Lower lobe of right lung (tissue), 2 donors: ENCODE results near the gene NOVA1. TPM values are rescaled to one million over a fixed set of nuclear protein-coding genes. Genes with fewer than 3 reads are reported as not detected.
"Not testable (repeated sequence)": the region's sequence is repeated elsewhere in the genome, so short reads cannot be mapped to it uniquely, and the experiment has no call there.

ENCODE experiments used
- ATAC-seq, 2 donors: fragments of 200-7000 bp; cut with Tn5 transposase; one replicate each; pipeline ENCODE4 v1.9.1; 2020 to 2022; ENCODE audit warnings: mild to moderate bottlenecking in 2 of 2, moderate library complexity in 2 of 2
- DNase-seq: peaks from one replicate; pipeline ENCODE4 v3.0.0-alpha.2; 2020
- H3K27ac ChIP-seq: fragments of 200-600 bp; one replicate; pipeline ENCODE4 v1.8.0; 2022
- H3K27me3 ChIP-seq: fragments of 200-600 bp; one replicate; pipeline ENCODE4 v1.8.0; 2022; ENCODE audit warnings: low read depth
- H3K36me3 ChIP-seq: fragments of 200-600 bp; one replicate; pipeline ENCODE4 v1.8.0; 2022; ENCODE audit warnings: mild to moderate bottlenecking
- H3K4me1 ChIP-seq: fragments of 200-600 bp; one replicate; pipeline ENCODE4 v1.8.0; 2022
- H3K4me3 ChIP-seq: fragments of 200-600 bp; one replicate; pipeline ENCODE4 v1.8.0; 2022; ENCODE audit warnings: mild to moderate bottlenecking
- H3K9me3 ChIP-seq: fragments of 200-600 bp; one replicate; pipeline ENCODE4 v1.8.0; 2022
- intact Hi-C: fragments of 100-400 bp; cut with DNase I; formaldehyde crosslinking; loops from one replicate; pipeline ENCODE4 v1.11.0; 2022
- long read RNA-seq: library from polyadenylated mRNA; unstranded; transcript quantifications from one replicate; pipeline ENCODE4 v2.0.0, GENCODE V29; 2021
- total RNA-seq: library from RNA; stranded (reverse); fragmentation: NEBNext Ultra II Directional; extraction: Animal tissue kit (Norgen Biotek cat#: 25700); gene quantifications from one replicate; pipeline ENCODE4 v1.2.1, GENCODE V29; 2021
- TF ChIP-seq, protein P1 (sequence below): fragments of 200-600 bp; IDR thresholded peaks from one replicate; pipeline ENCODE4 v1.8.0; 2022; ENCODE audit warnings: antibody characterized with exemption, mild to moderate bottlenecking
- donor health status: DM: no; HTN: yes; CAD: no; lungs with severe emphysema.

The NOVA1 gene, protein sequence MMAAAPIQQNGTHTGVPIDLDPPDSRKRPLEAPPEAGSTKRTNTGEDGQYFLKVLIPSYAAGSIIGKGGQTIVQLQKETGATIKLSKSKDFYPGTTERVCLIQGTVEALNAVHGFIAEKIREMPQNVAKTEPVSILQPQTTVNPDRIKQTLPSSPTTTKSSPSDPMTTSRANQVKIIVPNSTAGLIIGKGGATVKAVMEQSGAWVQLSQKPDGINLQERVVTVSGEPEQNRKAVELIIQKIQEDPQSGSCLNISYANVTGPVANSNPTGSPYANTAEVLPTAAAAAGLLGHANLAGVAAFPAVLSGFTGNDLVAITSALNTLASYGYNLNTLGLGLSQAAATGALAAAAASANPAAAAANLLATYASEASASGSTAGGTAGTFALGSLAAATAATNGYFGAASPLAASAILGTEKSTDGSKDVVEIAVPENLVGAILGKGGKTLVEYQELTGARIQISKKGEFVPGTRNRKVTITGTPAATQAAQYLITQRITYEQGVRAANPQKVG
- 3.4 TPM for total RNA-seq
- long read RNA-seq: 0 reads

DNA sequence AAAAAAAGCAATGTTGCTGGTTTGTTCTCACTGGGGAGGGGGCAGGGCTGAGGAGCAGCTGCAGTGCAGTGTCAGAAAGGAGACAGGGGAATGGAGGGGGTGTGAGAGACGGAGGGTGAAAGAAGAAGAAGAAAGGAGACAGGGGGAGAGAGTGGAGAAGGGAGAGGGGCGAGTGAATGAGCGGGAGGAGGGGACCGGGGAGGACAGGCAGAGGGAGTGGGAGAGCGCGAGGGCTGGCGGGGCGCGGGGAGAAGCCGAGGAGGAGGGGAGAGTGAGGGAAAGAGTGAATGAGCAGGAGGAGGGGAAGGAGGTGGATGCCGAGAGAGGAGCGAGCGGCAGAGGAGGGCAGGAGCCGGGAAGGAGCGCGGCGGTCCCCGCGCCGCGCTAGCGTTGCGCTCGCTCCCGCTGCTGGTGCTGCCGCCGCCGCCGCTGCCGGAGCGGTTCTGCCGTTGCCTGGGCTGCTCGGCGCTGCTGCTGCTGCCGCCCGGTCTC, at the start of gene NOVA1:
TSS of gene NOVA1 (minus strand) at position 445 of the 492 bp plus-strand sequence. CDS start 597 bp downstream, outside the sequence.
- Histone ChIP-seq H3K9me3 (no peaks in the 10 kb centered on the region), H3K4me1 (no peaks in the 10 kb centered on the region), H3K4me3 (peak within 1 kb of the TSS; percentile 57), H3K36me3 (no peaks in the 10 kb centered on the region), H3K27ac (peak within 1 kb of the TSS; percentile 43), H3K27me3 (no peaks in the 10 kb centered on the region)
- intact Hi-C loops: no loop called here
- TF ChIP-seq, protein P1, sequence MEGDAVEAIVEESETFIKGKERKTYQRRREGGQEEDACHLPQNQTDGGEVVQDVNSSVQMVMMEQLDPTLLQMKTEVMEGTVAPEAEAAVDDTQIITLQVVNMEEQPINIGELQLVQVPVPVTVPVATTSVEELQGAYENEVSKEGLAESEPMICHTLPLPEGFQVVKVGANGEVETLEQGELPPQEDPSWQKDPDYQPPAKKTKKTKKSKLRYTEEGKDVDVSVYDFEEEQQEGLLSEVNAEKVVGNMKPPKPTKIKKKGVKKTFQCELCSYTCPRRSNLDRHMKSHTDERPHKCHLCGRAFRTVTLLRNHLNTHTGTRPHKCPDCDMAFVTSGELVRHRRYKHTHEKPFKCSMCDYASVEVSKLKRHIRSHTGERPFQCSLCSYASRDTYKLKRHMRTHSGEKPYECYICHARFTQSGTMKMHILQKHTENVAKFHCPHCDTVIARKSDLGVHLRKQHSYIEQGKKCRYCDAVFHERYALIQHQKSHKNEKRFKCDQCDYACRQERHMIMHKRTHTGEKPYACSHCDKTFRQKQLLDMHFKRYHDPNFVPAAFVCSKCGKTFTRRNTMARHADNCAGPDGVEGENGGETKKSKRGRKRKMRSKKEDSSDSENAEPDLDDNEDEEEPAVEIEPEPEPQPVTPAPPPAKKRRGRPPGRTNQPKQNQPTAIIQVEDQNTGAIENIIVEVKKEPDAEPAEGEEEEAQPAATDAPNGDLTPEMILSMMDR: no peak
- ATAC-seq: peak; percentile 76 to 81
- DNase-seq: peak; percentile 46

DNA sequence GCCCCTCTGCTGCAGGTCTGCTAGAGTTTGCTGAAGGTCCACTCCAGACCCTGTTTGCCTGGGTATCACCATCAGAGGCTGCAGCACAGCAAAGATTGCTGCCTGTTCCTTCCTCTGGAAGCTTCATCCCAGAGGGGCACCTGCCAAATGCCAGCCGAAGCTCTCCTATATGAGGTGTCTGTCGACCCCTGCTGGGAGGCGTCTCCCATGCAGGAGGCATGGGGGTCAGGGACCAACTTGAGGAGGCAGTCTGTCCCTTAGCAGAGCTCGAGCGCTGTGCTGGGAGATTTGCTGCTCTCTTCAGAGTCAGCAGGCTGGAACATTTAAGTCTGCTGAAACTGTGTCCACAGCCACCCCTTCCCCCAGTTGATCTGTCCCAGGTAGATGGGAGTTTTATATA, 47.2 kb upstream of the NOVA1 start:
- intact Hi-C loops, H3K4me1 ChIP-seq, H3K4me3 ChIP-seq, H3K27me3 ChIP-seq, H3K27ac ChIP-seq, DNase-seq, H3K9me3 ChIP-seq, ATAC-seq, H3K36me3 ChIP-seq: not testable (repeated sequence)

DNA sequence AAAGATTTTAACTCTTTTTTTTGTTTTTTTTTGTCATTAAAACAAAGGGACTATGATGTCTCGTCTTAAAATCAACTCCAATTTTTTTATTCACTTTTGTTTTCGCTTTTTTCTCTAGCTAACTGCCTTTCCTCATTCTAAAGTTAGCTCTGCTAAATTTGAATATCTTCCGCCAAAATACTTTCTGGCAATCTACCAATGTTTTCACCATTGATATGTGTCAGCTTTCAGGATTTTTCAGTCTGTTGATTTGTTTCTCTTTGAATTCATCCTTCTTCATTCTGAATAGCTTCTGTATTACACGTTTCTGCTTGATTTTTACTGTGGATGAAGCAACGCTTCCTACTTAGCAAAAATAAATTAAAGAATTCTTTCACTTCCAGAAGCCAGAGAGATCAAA, 38.7 kb upstream of the NOVA1 start:
- Histone ChIP-seq H3K4me1 (no peaks in the 10 kb centered on the region), H3K4me3 (no peak overlapping the region), H3K36me3 (no peaks in the 10 kb centered on the region), H3K9me3 (no peaks in the 10 kb centered on the region), H3K27me3 (no peaks in the 10 kb centered on the region), H3K27ac (no peak overlapping the region)
- TF ChIP-seq, protein P1: no peak
- ATAC-seq (no peak), DNase-seq (no peak)
- intact Hi-C loops: no loop called here

DNA sequence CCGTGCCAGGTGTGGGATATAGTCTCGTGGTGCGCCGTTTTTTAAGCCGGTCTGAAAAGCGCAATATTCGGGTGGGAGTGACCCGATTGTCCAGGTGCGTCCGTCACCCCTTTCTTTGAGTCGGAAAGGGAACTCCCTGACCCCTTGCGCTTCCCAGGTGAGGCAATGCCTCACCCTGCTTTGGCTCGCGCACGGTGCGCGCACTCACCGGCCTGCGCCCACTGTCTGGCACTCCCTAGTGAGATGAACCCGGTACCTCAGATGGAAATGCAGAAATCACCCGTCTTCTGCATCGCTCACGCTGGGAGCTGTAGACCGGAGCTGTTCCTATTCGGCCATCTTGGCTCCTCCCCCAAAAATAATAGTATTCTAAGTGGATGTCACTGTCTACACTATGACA, 37.1 kb upstream of the NOVA1 start:
- H3K4me1 ChIP-seq, H3K36me3 ChIP-seq, DNase-seq, H3K4me3 ChIP-seq, intact Hi-C loops, H3K27ac ChIP-seq, ATAC-seq, H3K9me3 ChIP-seq, H3K27me3 ChIP-seq: not testable (repeated sequence)

DNA sequence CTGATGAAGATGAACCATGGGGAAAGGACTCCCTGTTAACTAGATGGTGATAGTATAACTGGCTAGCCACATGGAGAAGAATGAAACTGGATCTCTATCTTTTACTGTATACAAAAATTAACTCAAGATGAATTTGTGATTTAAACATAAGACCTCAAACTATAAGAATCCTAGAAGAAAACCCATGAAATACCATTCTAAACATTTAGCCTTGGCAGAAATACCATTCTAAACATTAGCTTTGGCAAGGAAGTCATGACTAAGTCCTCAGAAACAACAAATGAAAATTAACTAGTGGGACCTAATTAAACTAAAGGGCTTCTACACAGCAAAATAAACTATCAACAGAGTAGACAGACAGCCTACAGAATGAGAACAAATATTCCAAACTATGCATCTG, 28.4 kb upstream of the NOVA1 start:
- TF ChIP-seq, protein P1: no peak
- ATAC-seq: no peak
- no peak overlapping the region for H3K4me3 ChIP-seq
- intact Hi-C loops: no loop called here
- no peaks in the 10 kb centered on the region for H3K27me3 ChIP-seq
- no peaks in the 10 kb centered on the region for H3K36me3 ChIP-seq
- H3K9me3 ChIP-seq: no peaks in the 10 kb centered on the region
- H3K27ac ChIP-seq: no peak overlapping the region
- H3K4me1 ChIP-seq: no peaks in the 10 kb centered on the region
- DNase-seq: no peak

DNA sequence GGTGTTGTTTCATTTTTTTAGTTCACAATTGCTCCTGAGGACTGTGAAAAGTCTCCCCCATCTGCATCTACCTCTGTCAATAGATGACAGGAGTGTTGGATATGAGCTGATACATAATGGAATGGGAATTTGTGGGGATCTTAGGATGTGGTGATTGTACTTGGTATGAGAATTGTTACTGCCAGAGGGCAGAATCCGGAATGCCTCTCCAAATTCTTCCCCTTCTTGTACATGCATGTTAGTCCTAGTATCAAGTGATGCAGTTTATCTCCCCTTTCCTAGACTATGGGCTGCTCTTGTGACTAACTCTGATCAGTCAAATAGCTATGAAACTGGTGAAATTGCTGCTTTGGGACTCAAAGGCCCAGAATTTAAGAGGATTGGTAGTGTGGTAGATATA, 24.8 kb upstream of the NOVA1 start:
- intact Hi-C loops: no loop called here
- TF ChIP-seq, protein P1: no peak
- H3K4me1 ChIP-seq: no peaks in the 10 kb centered on the region

More for the DNA sequence above, 24.8 kb upstream of the NOVA1 start:
- DNase-seq (no peak), ATAC-seq (no peak)
- Histone ChIP-seq H3K36me3 (no peaks in the 10 kb centered on the region), H3K9me3 (no peaks in the 10 kb centered on the region), H3K27me3 (no peaks in the 10 kb centered on the region), H3K4me3 (no peak overlapping the region), H3K27ac (no peak overlapping the region)
